Liver (tissue), 9 donors: ENCODE data around the gene STK39. TPM values are rescaled to one million over a fixed set of nuclear protein-coding genes. Genes with fewer than 3 reads are reported as not detected.

Experiments
- DNase-seq: peaks from one replicate; pipeline ENCODE4 v3.0.0-alpha.2; 2017; ENCODE audit warnings: low spot score
- H3K27ac ChIP-seq, 2 donors: one replicate each; pipeline ENCODE4 v1.7.0; 2013; ENCODE audit warnings: inconsistent platforms in 2 of 2, low read length in 2 of 2, control low read depth in 1 of 2, low read depth in 1 of 2, mild to moderate bottlenecking in 1 of 2
- H3K27me3 ChIP-seq, 4 donors: one replicate each; pipeline versions ENCODE4 v1.6.1 to v1.7.0; 2013; ENCODE audit warnings: low read length in 3 of 4, inconsistent platforms in 1 of 4, mild to moderate bottlenecking in 1 of 4, moderate library complexity in 1 of 4; ENCODE audit not compliant: control insufficient read depth in 4 of 4, insufficient read depth in 4 of 4
- H3K36me3 ChIP-seq, 4 donors: one replicate each; pipeline versions ENCODE4 v1.6.1 to v1.7.0; 2013; ENCODE audit warnings: low read length in 3 of 4, mild to moderate bottlenecking in 3 of 4, low read depth in 1 of 4, moderate library complexity in 1 of 4; ENCODE audit not compliant: control insufficient read depth in 4 of 4, insufficient read depth in 3 of 4
- H3K4me1 ChIP-seq, 4 donors: one replicate each; pipeline versions ENCODE4 v1.6.1 to v1.7.0; 2013; ENCODE audit warnings: low read length in 3 of 4, mild to moderate bottlenecking in 3 of 4, moderate library complexity in 1 of 4; ENCODE audit not compliant: control insufficient read depth in 4 of 4, insufficient read depth in 4 of 4
- H3K4me3 ChIP-seq, 3 donors: one replicate each; pipeline versions ENCODE4 v1.6.1 to v1.7.0; 2013; ENCODE audit warnings: low read length in 3 of 3, control low read depth in 1 of 3, low read depth in 1 of 3, mild to moderate bottlenecking in 1 of 3
- H3K9ac ChIP-seq, 2 donors: one replicate each; pipeline ENCODE4 v1.7.0; 2013; ENCODE audit warnings: low read length in 2 of 2, mild to moderate bottlenecking in 2 of 2, moderate library complexity in 2 of 2, control low read depth in 1 of 2, low read depth in 1 of 2
- H3K9me3 ChIP-seq, 4 donors: one replicate each; pipeline versions ENCODE4 v1.6.1 to v1.7.0; 2013; ENCODE audit warnings: low read length in 3 of 4; ENCODE audit not compliant: control insufficient read depth in 4 of 4
- CTCF ChIP-seq: fragments of 150-350 bp; IDR thresholded peaks from 2 replicates; pipeline ENCODE4 v1.5.1; 2017; ENCODE audit warnings: improper control_type of control experiment, low read depth, low read length; ENCODE audit not compliant: missing input control
- EGR1 ChIP-seq, 2 donors: IDR thresholded peaks; 2 replicates each; pipeline ENCODE4 v1.6.1; 2016 to 2018; ENCODE audit warnings: antibody characterized with exemption in 2 of 2, low read depth in 2 of 2
- FOXA1 ChIP-seq: IDR thresholded peaks from 2 replicates; pipeline ENCODE4 v1.6.1; 2016; ENCODE audit warnings: antibody characterized with exemption
- FOXA2 ChIP-seq: IDR thresholded peaks from 2 replicates; pipeline ENCODE4 v1.6.1; 2016; ENCODE audit warnings: antibody characterized with exemption
- GABPA ChIP-seq, 2 donors: IDR thresholded peaks in 1 of 2; conservative IDR thresholded peaks in 1 of 2; 2 replicates each; pipeline ENCODE4 v1.6.1; 2016; ENCODE audit warnings: antibody characterized with exemption in 2 of 2, mild to moderate bottlenecking in 1 of 2, moderate library complexity in 1 of 2
- HNF4A ChIP-seq, 2 donors: conservative IDR thresholded peaks; 2 replicates each; pipeline ENCODE4 v1.6.1; 2016; ENCODE audit warnings: antibody characterized with exemption in 2 of 2, mild to moderate bottlenecking in 2 of 2
- JUND ChIP-seq, 2 donors: IDR thresholded peaks; 2 replicates each; pipeline ENCODE4 v1.6.1; 2016; ENCODE audit warnings: antibody characterized with exemption in 2 of 2
- MAX ChIP-seq: IDR thresholded peaks from 2 replicates; pipeline ENCODE4 v1.6.1; 2016; ENCODE audit warnings: antibody characterized with exemption
- NR2F2 ChIP-seq: IDR thresholded peaks from 2 replicates; pipeline ENCODE4 v1.6.1; 2016; ENCODE audit warnings: antibody characterized with exemption
- RAD21 ChIP-seq, 2 donors: IDR thresholded peaks; 2 replicates each; pipeline ENCODE4 v1.6.1; 2016; ENCODE audit warnings: antibody characterized with exemption in 2 of 2, mild to moderate bottlenecking in 2 of 2
- REST ChIP-seq: IDR thresholded peaks from 2 replicates; pipeline ENCODE4 v1.6.1; 2016; ENCODE audit warnings: antibody characterized with exemption, mild to moderate bottlenecking
- RXRA ChIP-seq, 2 donors: IDR thresholded peaks; 2 replicates each; pipeline ENCODE4 v1.6.1; 2017 to 2018; ENCODE audit warnings: antibody characterized with exemption in 2 of 2, mild to moderate bottlenecking in 1 of 2
- SP1 ChIP-seq: IDR thresholded peaks from 2 replicates; pipeline ENCODE4 v1.6.1; 2018; ENCODE audit warnings: antibody characterized with exemption, mild to moderate bottlenecking
- TAF1 ChIP-seq: conservative IDR thresholded peaks from 2 replicates; pipeline ENCODE4 v1.6.1; 2016; ENCODE audit warnings: antibody characterized with exemption, mild to moderate bottlenecking
- YY1 ChIP-seq: IDR thresholded peaks from 2 replicates; pipeline ENCODE4 v1.6.1; 2016; ENCODE audit warnings: antibody characterized with exemption, mild to moderate bottlenecking
- WGBS: extraction: QIAGEN DNeasy Blood & Tissue Kit; methylation state at CpG from one replicate; pipeline ENCODE4 v1.1.7; 2013; 5-methylcytosine and 5-hydroxymethylcytosine counted together
- polyA plus RNA-seq, 2 donors: library from polyadenylated mRNA; stranded (reverse) in 1 of 2; unstranded in 1 of 2; fragments of 200-250 nt in 1 of 2; fragments of >200 nt in 1 of 2; fragmentation: Nextera tagmentation in 1 of 2; extraction: Ambion mirVana in 1 of 2; gene quantifications; one replicate each; pipeline versions ENCODE4 v1.2.1 to v1.2.3, GENCODE V29; 2013 to 2015
- total RNA-seq, 2 donors: library from RNA; depleted of rRNA; stranded (reverse); fragments of >200 nt; gene quantifications; one replicate each; pipeline ENCODE4 v1.2.3, GENCODE V29; 2014
- TF ChIP-seq, protein P1 (sequence below): IDR thresholded peaks from 2 replicates; pipeline ENCODE4 v1.6.1; 2016; ENCODE audit warnings: antibody characterized with exemption
- donor health status: healthy.
- donor health status: healthy.
- donor health status: healthy.
- donor health status: healthy.
- donor health status: healthy.

The STK39 gene
- total and polyA plus RNA-seq, 4 donors = 0.29 to 1.8 (median 0.73) TPM

DNA sequence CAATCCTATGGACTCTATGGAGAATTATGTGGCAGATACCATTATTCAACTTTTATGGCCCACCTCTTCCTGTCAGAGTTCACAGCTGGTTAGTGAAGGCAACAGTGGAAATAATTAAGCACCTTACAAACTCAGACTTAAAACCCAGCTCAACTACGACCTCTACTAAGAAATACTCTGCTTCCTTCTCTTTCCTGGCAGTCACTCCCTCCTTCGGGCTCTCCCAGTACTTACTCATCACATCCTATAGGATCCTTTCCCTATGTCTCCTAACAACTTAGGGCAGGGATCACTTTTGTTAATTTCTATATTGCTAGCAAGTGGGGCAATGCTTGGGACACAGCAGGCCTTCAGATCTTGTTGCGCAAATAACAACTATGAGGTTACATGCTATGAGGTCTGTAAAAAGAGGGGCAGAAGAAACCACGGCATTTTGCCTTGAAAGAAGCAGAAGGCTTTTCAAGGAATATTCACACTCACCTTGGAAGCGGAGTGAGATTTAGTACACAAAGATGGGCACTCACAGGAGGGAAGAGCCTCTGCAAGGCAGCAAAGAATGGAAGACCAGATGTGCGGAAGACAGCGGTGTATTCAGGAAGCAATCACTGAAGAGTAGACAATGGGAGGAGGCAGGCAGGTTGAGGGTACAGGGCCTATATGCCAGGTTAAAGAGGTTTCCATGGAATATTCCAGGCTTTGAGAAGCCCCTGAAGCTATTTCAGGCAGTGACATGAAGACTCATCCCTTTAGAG, 2.1 kb downstream of the STK39 start:
- TF ChIP-seq RAD21 (IDR thresholded peaks at IDR 0.05) (no peak), SP1 (no peak), FOXA2 (no peak), RXRA (IDR thresholded peaks at IDR 0.05) (no peak), FOXA1 (no peak)
- TF ChIP-seq, protein P1, sequence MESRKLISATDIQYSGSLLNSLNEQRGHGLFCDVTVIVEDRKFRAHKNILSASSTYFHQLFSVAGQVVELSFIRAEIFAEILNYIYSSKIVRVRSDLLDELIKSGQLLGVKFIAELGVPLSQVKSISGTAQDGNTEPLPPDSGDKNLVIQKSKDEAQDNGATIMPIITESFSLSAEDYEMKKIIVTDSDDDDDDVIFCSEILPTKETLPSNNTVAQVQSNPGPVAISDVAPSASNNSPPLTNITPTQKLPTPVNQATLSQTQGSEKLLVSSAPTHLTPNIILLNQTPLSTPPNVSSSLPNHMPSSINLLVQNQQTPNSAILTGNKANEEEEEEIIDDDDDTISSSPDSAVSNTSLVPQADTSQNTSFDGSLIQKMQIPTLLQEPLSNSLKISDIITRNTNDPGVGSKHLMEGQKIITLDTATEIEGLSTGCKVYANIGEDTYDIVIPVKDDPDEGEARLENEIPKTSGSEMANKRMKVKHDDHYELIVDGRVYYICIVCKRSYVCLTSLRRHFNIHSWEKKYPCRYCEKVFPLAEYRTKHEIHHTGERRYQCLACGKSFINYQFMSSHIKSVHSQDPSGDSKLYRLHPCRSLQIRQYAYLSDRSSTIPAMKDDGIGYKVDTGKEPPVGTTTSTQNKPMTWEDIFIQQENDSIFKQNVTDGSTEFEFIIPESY = no peak
- Histone ChIP-seq H3K27ac (no peak overlapping the region), H3K27me3 (peaks cover 0 to 3% (median under 1%) of the 10 kb centered on the region in 4 donors), H3K4me3 (no peak overlapping the region), H3K36me3 (no peaks in the 10 kb centered on the region), H3K9ac (no peak overlapping the region), H3K4me1 (peaks cover 2 to 15% (median 10%) of the 10 kb centered on the region in 4 donors), H3K9me3 (no peaks in the 10 kb centered on the region)
- no peak for DNase-seq
- 84% methylated on average over 7 of the region's 7 CpGs for WGBS

DNA sequence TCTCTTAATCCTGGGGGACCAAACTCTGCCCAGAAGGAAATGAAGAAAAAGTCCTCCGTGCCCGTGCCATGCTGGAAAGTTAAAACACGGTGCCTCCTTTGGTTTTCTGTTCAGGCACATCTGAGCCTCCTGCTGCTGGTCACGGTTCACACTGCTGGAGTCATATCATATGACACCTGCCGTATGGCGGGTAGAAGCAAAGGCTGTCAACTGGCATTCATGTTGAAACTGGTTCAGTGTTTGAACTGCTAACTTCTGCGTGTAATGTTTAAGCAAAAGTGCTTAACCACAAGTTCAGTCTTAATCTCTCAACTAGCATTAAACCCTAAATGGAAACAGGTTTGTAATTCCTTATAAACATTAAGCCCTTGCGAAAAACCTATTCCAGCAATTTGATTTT, 3.1 kb downstream of the STK39 start:
- H3K9ac ChIP-seq = no peak overlapping the region
- H3K27ac ChIP-seq = no peak overlapping the region
- H3K4me3 ChIP-seq = no peak overlapping the region
- 76% methylated on average over 8 of the region's 8 CpGs for WGBS
- no peak for DNase-seq
- TF ChIP-seq GABPA (IDR thresholded peaks at IDR 0.05 in 1 of 2, conservative IDR thresholded peaks at IDR 0.05 in 1 of 2) (no peak), CTCF (no peak), JUND (IDR thresholded peaks at IDR 0.05) (no peak), HNF4A (conservative IDR thresholded peaks at IDR 0.05) (no peak), YY1 (no peak), TAF1 (no peak), RXRA (IDR thresholded peaks at IDR 0.05) (no peak), NR2F2 (no peak), FOXA2 (no peak), REST (no peak), MAX (no peak), EGR1 (IDR thresholded peaks at IDR 0.05; ENCODE audit: low read depth in 2 of 2) (no peak), SP1 (no peak), RAD21 (IDR thresholded peaks at IDR 0.05) (no peak)
- peaks cover 0 to 3% (median under 1%) of the 10 kb centered on the region in 4 donors for H3K27me3 ChIP-seq
- peaks cover 2 to 15% (median 10%) of the 10 kb centered on the region in 4 donors for H3K4me1 ChIP-seq
- H3K36me3 ChIP-seq = no peaks in the 10 kb centered on the region
- H3K9me3 ChIP-seq = no peaks in the 10 kb centered on the region
